T47D (cell line): ENCODE results near the gene RARA.

Source experiments
- DNase-seq, 2 experiments: peaks; one replicate each; pipeline versions ENCODE4 v3.0.0 to v3.0.0-alpha.2; 2011 to 2012; ENCODE audit warnings: low read depth in 1 of 2, low spot score in 1 of 2
- JUND ChIP-seq: IDR thresholded peaks from 2 replicates; pipeline ENCODE4 v1.6.1; 2012; ENCODE audit warnings: low read depth
- in situ Hi-C: cut with HindIII; loops from 2 replicates; pipeline ENCODE4 v1.10.0; 2016; ENCODE audit warnings: low sequenced_read_pairs, low pct_unique_long_range_greater_than_20kb

RARA gene

GRCh38 chr17:40341808-40342503 lies 33.0 kb downstream of the RARA start:
- no peak for TF ChIP-seq JUND
- in situ Hi-C loops, result no loop called here
- DNase-seq, result no peak

GRCh38 chr17:40342504-40343218 lies 33.7 kb downstream of the RARA start:
- TF ChIP-seq JUND, result no peak
- DNase-seq, result no peak
- in situ Hi-C loops, result no loop called here

- TF ChIP-seq JUND, result no peak
- no peak for DNase-seq
- in situ Hi-C loops, result no loop called here
Observed at GRCh38 chr17:40343219-40344119, 34.5 kb downstream of the RARA start.

- TF ChIP-seq JUND, result no peak
- DNase-seq, result no peak
- in situ Hi-C loops, result no loop called here
Observed at GRCh38 chr17:40344421-40345160, 35.6 kb downstream of the RARA start.

GRCh38 chr17:40345161-40345993 lies 36.4 kb downstream of the RARA start:
- in situ Hi-C loops, result no loop called here
- no peak for TF ChIP-seq JUND
- DNase-seq, result peak; percentile 77 to 86

- TF ChIP-seq JUND, result no peak
- no peak for DNase-seq
- in situ Hi-C loops, result no loop called here
Observed at GRCh38 chr17:40345994-40346764, 37.2 kb downstream of the RARA start.

GRCh38 chr17:40346765-40347158 lies 37.8 kb downstream of the RARA start:
- in situ Hi-C loops, result no loop called here
- no peak for TF ChIP-seq JUND

GRCh38 chr17:40347319-40348135 lies 38.5 kb downstream of the RARA start:
- no peak for DNase-seq
- in situ Hi-C loops, result no loop called here
- no peak for TF ChIP-seq JUND

More at GRCh38 chr17:40346765-40347158, 37.8 kb downstream of the RARA start:
- DNase-seq, result no peak

GRCh38 chr17:40348136-40348504 lies 39.1 kb downstream of the RARA start:
- in situ Hi-C loops, result no loop called here
- no peak for DNase-seq
- no peak for TF ChIP-seq JUND
